GM21717 (cell line): ENCODE results near the gene USP24.

Experiments used
- ATAC-seq: cut with Tn5 transposase; IDR thresholded peaks from one replicate; pipeline ENCODE4 v1.9.1; 2021; ENCODE audit warnings: mild to moderate bottlenecking, moderate library complexity; ENCODE audit not compliant: unreplicated experiment

Gene USP24, protein sequence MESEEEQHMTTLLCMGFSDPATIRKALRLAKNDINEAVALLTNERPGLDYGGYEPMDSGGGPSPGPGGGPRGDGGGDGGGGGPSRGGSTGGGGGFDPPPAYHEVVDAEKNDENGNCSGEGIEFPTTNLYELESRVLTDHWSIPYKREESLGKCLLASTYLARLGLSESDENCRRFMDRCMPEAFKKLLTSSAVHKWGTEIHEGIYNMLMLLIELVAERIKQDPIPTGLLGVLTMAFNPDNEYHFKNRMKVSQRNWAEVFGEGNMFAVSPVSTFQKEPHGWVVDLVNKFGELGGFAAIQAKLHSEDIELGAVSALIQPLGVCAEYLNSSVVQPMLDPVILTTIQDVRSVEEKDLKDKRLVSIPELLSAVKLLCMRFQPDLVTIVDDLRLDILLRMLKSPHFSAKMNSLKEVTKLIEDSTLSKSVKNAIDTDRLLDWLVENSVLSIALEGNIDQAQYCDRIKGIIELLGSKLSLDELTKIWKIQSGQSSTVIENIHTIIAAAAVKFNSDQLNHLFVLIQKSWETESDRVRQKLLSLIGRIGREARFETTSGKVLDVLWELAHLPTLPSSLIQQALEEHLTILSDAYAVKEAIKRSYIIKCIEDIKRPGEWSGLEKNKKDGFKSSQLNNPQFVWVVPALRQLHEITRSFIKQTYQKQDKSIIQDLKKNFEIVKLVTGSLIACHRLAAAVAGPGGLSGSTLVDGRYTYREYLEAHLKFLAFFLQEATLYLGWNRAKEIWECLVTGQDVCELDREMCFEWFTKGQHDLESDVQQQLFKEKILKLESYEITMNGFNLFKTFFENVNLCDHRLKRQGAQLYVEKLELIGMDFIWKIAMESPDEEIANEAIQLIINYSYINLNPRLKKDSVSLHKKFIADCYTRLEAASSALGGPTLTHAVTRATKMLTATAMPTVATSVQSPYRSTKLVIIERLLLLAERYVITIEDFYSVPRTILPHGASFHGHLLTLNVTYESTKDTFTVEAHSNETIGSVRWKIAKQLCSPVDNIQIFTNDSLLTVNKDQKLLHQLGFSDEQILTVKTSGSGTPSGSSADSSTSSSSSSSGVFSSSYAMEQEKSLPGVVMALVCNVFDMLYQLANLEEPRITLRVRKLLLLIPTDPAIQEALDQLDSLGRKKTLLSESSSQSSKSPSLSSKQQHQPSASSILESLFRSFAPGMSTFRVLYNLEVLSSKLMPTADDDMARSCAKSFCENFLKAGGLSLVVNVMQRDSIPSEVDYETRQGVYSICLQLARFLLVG (N-terminal part only)

DNA sequence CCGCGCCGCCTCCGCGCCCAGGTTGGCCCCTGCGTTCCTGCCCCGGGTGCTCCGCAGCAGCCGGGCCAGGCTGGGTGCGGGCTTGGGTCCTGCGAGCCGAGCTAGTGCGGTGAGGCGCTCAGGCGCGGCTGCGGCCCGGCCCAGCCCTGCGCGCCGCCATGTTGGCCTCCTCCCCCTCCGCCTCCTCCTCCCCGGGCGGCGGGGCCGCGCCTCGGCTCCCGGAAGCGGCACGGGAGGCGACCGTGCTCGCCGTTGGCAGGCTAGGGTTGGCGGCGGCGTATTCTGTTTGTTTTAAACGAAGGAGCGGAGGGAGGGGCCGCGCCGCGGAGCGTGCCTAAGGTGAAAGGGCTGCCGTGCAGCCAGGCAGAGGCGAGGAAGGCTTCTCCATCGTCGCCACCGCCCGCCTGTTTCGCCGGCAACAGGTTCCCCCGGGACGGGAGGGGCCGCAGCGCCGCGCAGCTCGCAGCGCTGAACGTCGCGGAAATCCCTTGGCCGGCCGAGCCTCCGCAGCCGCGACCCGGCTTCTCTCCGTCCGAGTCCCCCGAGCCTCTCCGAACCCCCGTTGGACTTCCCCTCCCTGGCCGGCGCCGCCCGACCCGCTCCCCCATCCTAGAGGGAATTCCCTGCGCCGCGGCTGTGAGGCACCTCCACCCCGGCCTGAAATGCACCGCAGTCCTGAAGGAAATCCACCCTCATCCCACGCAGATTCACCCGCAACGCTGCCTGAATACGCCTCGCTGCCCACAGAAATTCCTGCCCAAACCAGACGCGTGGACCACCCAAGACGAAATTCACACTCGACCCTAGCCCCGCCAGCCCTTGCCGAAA, at the start of gene USP24:
USP24 (minus strand) TSS at position 171 of the 828 bp plus-strand sequence. CDS start 251 bp downstream, outside the sequence.
- peak; percentile 79 for ATAC-seq

DNA sequence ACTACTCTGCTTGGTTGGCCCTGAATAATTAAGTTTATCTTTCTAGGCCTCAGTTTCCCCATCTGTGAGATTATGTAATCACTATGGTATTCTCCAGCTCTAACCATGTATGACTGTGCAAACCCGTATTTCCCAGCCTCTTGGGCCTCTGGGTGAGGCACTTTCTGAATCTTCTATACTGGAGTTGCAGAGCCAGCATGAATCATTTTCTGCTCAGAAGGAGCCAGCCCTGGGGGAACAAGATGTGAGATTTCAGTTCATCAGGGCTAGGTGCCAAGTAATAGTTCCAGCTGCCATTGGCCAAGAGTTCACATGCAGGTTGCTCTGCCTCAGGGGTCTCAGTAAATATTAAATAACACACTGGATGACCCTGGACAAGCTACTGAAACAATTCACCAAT, 47.7 kb upstream of the USP24 start:
- ATAC-seq = no peak

DNA sequence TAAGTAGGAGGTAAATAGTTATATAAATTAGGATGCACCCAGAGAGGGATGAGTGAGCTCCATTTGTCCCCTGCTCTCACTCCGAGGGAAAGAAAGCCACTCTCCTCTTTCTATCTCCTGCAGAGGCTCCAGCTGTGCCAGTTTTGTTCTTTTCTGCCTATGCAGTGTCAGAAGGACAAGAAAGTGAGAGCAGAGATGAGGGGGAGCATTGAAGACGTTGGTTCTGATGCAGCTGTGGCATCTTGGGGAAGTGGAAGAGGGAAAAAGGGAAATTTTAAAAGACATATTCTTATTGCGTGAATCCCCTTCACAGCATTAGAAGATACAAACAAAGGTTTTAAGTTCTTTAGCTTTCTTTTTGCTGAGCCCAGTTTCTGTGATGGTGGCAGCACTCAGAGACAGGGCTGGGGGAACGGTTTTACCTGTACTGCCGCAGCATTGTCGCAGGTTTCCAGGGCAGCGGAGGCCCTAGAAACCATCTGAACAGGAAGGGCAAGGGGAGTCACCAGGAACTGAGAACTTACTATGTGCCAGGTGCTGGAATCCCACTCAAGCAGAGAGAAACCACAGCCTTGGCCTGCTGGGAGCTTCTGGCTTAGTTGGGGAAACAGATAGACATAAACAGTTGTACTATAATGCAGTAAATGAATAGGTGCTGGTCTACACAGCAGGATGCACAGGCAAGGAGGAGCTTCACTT, 44.9 kb upstream of the USP24 start:
- ATAC-seq = peak; percentile 62

DNA sequence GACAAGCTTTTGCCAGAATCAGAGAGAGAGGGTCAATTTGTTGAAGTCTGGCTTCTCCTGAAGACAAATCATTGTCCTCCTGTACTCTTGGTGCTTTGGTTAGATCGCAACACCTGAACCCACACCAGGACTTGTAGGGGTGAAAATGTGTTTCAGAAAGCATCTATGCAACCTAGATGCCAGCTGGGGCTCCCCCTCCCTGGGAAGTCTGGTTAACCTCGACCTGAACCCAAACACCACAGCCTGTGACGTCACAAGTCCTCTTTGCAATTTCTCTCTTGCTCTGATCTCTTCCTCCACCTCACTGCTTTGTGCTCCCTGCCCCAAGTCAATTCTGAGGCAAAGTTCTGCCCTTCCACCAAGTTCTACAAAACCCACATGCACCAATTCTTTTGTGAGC, 42.8 kb upstream of the USP24 start:
- ATAC-seq = peak; percentile 52

DNA sequence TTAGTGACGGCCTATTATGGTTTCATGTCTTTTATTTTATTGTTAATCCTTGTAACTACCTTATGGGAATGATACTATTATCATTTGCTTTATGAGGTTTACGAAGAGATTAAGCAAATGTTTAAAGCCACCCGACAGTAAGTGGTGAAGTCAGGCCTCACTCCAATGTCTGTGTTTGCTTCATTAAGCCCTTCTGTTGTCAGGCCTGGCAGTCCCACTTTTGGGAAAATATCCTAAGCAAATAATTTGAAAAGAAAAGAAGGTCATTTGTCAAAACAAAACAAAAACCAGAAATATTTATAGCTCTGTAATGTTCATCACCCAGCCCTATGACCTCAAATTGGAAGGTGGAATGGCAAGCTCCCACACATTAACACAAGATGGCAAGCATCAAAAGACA, 40.7 kb upstream of the USP24 start:
- peak; percentile 17 for ATAC-seq

DNA sequence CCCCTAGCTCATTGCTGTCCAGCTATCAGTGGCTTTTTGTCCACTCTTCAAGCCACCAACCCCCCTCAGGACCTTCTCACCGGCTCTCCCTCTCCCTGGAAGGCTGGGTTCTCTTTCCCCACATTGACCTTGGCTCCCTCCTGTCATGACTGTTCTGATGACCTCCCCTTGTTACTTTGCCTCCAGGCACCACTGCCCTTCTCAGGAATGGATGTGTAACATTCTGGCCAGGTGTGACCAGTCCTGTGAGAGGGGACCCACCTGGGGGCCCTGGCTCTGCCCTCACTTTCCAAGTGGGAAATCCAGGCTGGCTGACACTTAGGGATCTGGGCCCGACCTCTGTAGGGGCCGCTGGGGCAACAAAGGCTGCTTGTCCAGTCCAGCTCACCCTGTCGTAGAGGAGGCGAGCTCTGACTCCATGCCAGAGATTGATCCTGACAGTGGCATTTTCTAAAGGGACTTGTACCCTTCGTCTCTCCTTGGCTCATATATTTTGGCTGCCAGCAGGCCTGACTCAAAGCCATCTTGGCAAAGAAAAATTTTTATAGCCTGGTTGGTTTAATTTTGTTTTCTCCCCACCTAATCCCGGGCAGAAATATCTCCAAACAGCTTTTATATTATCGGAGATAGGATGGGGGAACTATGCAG, 37.9 kb upstream of the USP24 start:
- no peak for ATAC-seq

DNA sequence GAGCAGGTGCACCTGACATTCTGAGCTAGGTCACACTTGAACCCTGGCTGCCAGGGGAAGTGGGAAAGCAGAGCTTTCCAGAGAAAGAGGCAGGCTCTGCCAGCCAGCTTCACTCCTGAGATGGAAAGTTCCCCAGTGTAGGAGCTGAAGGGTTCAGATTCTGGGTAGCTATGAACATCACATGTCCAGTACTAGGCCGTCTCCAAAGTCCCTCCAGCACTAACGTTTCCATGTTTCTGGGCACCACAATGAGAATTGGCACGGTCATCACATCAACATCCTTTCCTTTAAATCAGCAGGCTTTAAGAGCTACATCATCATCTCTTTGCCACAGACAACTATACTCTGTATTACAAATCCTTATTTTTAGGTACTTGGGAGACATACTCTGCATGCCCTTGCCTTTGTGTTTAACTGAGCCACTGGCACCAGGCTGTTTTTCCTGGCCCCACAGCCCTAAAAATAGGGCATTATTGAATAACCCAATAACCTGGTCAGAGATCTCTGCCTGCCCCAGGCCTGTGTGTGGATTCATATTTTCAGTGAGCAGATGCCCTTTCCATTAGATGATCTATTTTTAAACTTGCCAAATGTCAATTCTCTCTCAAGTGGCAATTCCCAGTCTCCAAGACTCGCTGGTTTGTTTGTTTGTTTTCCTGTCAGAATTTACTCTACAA, 35.4 kb upstream of the USP24 start:
- no peak for ATAC-seq

DNA sequence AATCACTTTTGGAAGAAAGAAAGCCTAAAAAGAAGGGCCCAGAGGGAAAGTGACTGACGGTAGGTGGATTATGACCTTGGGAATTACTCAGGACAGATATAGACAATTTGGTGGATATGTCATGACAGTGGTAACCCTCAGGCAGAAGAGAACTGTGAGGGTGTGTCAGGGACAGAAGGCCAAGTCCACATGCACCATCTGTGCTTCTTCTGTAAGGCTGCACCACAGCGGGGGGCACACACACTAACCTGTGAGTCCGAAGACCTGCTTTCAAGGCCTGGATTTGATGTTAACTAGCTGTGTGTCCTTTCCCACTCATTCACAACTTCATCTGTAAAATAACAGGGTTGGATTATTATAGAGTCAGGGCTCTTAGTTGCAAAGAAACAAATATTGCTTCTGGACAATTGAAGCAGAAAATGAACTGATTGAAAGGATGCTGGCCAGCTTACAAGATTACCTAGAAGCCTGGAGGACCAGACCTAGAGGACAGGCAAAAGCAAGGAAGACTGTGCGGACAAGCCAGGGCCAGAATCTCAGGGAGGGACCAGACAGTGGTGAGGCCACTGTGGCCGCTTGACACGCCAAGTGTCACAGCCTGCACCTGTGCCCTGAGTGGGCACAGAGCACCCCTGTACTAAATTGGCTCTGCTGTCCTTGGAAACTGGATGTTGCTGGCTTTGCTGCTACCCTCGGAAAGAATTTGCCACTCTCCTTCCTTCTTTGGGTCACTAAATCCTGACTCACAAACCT, 34.7 kb upstream of the USP24 start:
- ATAC-seq = no peak

DNA sequence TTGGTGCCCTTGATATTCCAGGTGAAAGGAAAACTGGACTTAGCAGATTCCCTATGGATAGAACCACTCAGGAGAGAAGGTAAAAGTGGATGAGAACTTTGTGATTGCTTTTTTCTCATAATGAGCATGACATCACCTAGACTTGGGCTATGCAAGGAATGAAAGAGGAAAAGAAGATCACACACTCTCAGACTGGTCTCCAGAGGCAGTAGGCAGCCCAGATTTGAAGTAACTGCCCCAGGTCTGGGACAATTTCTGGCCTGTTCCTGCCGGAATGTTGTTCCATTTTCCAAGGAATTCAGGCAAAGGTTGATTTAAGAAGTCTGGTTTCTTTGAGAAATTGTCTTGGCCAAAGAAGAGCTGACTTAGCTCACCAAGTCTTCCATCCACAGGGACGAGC, 31.7 kb upstream of the USP24 start:
- ATAC-seq = no peak

DNA sequence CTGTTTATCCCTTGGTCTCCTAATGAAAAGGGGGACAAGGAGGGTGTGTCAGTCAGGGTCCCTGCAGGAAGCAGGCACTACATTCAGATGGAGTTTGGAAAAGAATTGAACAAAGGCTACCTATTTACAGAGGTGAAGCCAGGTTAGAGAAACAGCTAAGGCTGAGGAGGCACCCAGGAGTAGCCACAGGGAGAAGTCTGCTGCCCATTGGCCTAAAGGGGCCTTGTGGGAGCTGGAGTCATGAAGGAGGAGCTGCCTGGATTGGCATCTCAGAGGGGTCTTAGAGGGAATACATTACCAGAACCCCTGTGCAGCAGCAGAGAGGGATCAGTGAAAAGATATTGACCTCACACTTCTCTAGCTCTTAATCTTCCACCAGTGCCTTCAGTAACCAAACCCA, 31.2 kb upstream of the USP24 start:
- ATAC-seq = no peak

DNA sequence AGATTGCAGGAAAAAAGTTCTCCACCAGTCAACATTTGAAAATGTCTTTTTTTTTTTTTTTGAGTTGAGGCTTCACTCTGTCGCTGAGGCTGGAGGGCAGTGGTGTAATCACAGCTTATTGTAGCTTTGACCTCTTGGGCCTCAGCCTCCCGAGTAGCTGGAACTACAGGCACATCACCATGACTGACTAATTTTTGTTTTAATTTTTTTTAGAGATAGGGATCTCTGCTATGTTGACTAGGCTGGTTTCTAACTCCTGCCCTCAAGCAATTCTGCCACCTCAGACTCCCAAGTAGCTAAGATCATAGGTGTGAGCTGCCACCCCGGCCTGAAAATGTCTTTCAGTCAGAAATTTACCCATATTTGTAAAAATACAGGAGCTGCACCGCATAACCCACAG, 30.6 kb upstream of the USP24 start:
- ATAC-seq = no peak

DNA sequence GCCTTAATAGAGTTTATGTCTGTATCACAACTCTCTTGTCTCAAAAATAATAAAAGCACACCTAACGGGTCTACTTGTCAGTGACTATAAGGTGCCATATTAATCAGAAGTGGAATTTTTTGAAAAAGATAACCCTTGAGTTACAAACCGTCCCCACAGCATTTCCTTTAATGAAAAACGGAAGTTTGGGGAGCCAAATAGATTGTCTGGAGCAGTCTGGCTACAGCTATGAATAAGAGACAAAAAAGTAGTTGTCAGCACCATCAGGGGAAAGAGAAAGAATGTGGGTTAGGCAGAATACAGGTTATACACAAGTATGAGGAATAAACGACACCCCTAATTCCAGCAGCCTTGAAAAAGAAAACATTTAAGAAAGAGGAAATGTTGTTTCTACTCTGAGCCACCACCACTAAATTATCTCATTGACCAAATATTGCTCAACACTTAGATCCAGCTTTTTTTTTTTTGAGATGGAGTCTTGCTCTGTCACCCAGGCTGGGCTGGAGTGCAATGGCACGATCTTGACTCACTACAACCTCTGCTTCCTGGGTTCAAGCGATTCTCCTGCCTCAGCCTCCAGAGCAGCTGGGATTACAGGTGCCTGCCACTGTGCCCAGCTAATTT, 29.4 kb upstream of the USP24 start:
- no peak for ATAC-seq

DNA sequence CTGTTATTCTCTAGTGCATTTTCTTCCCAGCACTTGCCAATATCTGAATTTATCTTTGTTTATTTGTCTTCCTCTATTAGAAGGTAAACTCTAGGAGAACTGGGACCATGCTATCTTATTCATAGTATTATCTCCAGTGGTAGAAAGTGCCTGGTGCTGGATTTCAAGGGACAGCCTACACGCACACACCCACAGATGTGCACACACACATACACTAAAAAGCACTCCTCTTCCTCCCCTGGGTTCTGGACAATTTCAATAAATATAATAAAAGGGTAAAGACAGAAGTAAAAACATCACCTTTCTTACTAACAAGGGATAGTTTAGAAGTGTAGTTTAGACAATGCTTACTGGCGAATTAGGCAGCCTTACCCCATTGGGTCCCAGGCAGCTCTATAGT, 28.5 kb upstream of the USP24 start:
- ATAC-seq = no peak

DNA sequence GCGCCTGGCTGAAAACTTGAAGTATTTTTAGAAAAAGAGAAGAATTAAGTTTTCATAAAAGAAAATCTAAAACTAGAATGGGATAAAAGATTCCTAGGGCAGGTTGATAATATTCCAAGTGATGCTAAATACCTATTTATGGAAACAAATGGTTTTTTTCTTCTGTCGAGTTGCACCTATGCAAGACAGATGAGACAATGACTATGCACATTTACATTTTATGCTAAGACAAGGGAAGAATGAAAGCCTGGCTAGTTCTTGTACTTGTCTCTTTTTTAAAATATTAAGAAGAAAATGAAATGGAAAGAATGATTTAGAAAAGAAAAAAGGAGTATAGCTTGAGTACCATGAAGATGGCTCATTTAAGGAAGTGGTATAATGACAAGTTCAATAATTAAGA, 24.4 kb upstream of the USP24 start:
- ATAC-seq = no peak

DNA sequence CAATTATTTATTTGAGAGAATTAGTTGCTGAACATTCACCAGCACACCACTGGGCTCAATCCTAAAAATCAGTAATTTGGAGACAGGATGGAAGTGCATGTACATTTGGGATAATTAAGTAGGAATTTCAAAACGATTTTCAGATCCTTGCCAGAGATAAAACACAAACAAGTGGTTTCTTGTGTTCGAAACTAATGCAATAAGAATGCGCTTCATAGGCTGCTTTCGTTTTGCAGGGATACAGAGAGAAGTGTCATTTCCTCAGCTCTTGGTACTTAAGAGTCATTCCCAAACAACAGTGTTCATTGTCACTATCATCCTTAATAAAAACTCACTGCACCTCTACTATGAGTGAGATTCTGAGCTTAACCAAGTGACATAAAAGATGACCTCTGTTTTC, 20.6 kb upstream of the USP24 start:
- ATAC-seq = no peak

DNA sequence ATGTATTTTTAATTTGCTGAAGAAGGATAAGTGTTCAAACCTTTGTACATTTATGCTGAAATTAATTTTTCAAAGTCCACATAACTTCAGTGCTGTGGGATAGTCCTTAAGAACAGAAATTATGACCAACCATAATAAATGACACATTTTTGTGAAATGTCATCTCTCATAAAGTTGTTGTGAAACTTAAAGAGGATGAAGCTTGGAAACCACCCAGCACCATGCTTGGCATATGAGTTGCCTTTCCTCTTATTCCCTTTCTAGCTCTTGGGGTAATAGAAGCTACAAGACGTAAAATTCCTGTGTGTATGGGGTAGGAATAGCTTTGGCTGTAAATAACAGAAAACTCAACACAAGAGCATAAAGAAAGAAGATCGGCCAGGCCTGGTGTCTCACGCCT, 18.9 kb upstream of the USP24 start:
- no peak for ATAC-seq

DNA sequence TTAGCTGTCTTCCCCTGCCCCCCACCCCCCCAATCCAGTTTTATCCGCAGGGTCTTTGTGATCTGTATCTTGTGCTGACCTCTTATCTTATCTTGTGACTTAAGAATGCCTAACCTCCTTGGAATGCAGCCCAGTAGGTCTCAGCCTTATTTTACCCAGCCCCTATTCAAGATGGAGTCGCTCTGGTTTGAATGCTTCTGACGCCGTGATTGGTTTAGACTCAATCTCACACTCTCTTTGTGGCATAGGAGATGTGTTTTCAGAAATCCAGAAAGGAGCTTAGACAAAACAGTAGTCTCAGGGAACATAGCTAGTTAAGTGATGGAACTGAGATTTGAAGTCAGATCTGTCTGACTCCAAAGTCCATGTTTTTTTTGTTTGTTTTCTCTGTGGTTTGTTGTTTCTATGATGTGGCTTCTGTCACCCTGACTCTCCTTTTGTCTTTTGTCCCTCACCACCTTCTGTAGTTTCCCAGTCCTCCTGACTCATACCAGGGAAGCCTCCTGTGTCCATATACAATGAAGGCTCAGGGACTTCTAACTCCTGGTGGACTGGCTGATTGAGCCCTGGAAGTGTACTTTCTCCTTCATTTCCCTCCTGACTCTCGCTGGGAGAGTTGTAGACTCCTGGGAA, 18.1 kb upstream of the USP24 start:
- ATAC-seq = no peak
